Metanephros (tissue), 2 donors: ENCODE measurements around the gene CGNL1. TPM values are rescaled to one million over a fixed set of nuclear protein-coding genes. Genes with fewer than 3 reads are reported as not detected.

Experiments
- small RNA-seq: library from RNA; depleted of rRNA; stranded (forward); fragments of <200 nt; gene quantifications from one replicate; pipeline ENCODE3, GENCODE V24; 2014; ENCODE audit warnings: low replicate concordance
- total RNA-seq: library from RNA; depleted of rRNA; stranded (reverse); fragments of >200 nt; gene quantifications from one replicate; pipeline ENCODE4 v1.2.3, GENCODE V29; 2014

Gene CGNL1
- total RNA-seq = 40.1 TPM

GRCh38 chr15:57375827-57376695 lies at the start of gene CGNL1:
CGNL1 (plus strand) TSS chr15:57376505; CDS start chr15:57438000, 61,495 bp downstream.

GRCh38 chr15:57591822-57592367 lies 215.6 kb downstream of the CGNL1 start, which contains the start of gene MYZAP:
MYZAP (plus strand) TSS chr15:57591904; CDS start chr15:57592035, 131 bp downstream.

Small RNAs within 50 kb of the gene (small RNA-seq; reads per million reads assigned to genes)
- not detected for gene RNU6-844P

Other genes starting within 250 kb of the CGNL1 start
- 2.7 TPM for gene MYZAP, start 215.4 kb downstream of the CGNL1 start, total RNA-seq